GM12891 (cell line): Measurements from ENCODE around the gene UPF2.

Source experiments
- POLR2A ChIP-seq: IDR thresholded peaks from 2 replicates; pipeline ENCODE4 v1.6.1; 2011; ENCODE audit warnings: low read depth, low read length, control low read depth
- SPI1 ChIP-seq: IDR thresholded peaks from 2 replicates; pipeline ENCODE4 v1.6.1; 2011; ENCODE audit warnings: low read depth, low read length, control low read depth
- TAF1 ChIP-seq: IDR thresholded peaks from 2 replicates; pipeline ENCODE4 v1.6.1; 2011; ENCODE audit warnings: low read depth, low read length, control low read depth

- no peak for TF ChIP-seq POLR2A
- TF ChIP-seq TAF1: no peak
- TF ChIP-seq SPI1: no peak
Observed at GRCh38 chr10:11877591-11877905, 165.1 kb downstream of the UPF2 start.
